MM.1S (cell line): ENCODE results near the gene UIMC1.
A peak's percentile ranks its signal among the peaks of the same experiment; 100 is the strongest.

ENCODE experiments used
- EZH2 ChIP-seq: fragments of 300-600 bp; sonication (generic); optimal IDR thresholded peaks from 2 replicates; pipeline ENCODE3; 2017; ENCODE audit warnings: low read depth, mild to moderate bottlenecking, antibody characterized with exemption, low read length, mixed read lengths
- EZH2phosphoT487 ChIP-seq: fragments of 300-600 bp; sonication (generic); IDR thresholded peaks from 2 replicates; pipeline ENCODE4 v1.6.1; 2018; ENCODE audit warnings: antibody characterized with exemption, low read length
- TF ChIP-seq, protein P1 (sequence below): fragments of 300-600 bp; sonication (generic); IDR thresholded peaks from 2 replicates; pipeline ENCODE4 v1.5.1; 2016; ENCODE audit warnings: antibody characterized with exemption, low read length, mixed read lengths

DNA sequence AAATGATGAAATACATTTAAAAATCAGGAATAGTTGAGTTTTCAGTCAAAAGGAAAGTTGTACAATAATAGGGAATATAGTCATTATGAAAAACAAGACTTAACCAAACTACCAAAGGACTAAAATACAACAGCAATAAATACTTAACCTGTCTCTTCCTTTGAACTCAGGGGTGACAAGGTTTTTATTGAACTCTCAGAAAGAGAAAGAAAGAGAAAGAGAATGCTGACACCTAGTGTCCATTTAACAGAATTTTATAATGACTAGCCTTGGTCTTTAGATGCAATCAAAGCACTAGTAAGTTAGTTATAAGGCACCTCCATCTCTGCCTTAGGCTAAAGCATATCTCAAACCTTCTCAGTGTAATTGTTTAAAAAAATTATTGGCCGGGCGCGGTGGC lies 47.5 kb downstream of the UIMC1 start:
- TF ChIP-seq, protein P1, sequence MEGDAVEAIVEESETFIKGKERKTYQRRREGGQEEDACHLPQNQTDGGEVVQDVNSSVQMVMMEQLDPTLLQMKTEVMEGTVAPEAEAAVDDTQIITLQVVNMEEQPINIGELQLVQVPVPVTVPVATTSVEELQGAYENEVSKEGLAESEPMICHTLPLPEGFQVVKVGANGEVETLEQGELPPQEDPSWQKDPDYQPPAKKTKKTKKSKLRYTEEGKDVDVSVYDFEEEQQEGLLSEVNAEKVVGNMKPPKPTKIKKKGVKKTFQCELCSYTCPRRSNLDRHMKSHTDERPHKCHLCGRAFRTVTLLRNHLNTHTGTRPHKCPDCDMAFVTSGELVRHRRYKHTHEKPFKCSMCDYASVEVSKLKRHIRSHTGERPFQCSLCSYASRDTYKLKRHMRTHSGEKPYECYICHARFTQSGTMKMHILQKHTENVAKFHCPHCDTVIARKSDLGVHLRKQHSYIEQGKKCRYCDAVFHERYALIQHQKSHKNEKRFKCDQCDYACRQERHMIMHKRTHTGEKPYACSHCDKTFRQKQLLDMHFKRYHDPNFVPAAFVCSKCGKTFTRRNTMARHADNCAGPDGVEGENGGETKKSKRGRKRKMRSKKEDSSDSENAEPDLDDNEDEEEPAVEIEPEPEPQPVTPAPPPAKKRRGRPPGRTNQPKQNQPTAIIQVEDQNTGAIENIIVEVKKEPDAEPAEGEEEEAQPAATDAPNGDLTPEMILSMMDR, result peak; percentile 46
- TF ChIP-seq EZH2phosphoT487 (no peak), EZH2 (no peak)
